CD14-positive monocyte (primary cell): ENCODE data around the gene SRGAP1. TPM values are rescaled to one million over a fixed set of nuclear protein-coding genes. Genes with fewer than 3 reads are reported as not detected.

Experiments used
- DNase-seq, 3 donors: peaks; one replicate each; pipeline ENCODE4 v3.0.0-alpha.2; 2011 to 2022
- H2AFZ ChIP-seq: 2 replicates; pipeline ENCODE4 v1.6.0; 2012; ENCODE audit warnings: mild to moderate bottlenecking, low read depth, low read length, inconsistent platforms; ENCODE audit not compliant: insufficient read depth, poor library complexity, severe bottlenecking
- H3K27ac ChIP-seq, 2 donors: 1 replicate in 1 of 2; 2 replicates in 1 of 2; pipeline ENCODE4 v1.5.1; 2012 to 2013; ENCODE audit warnings: low read length in 2 of 2, control low read depth in 1 of 2, inconsistent platforms in 1 of 2, low read depth in 1 of 2, mild to moderate bottlenecking in 1 of 2
- H3K27me3 ChIP-seq, 2 donors: one replicate each; pipeline versions ENCODE4 v1.6.0 to v1.6.1; 2011 to 2013; ENCODE audit warnings: low read length in 2 of 2; ENCODE audit not compliant: control insufficient read depth in 2 of 2, insufficient read depth in 2 of 2
- H3K36me3 ChIP-seq, 2 donors: replicated peaks in 1 of 2; 1 replicate in 1 of 2; 2 replicates in 1 of 2; pipeline versions ENCODE4 v1.5.1 to v1.6.1; 2012 to 2013; ENCODE audit warnings: low read length in 2 of 2, control low read depth in 1 of 2, inconsistent platforms in 1 of 2, mild to moderate bottlenecking in 1 of 2; ENCODE audit not compliant: insufficient read depth in 2 of 2, control insufficient read depth in 1 of 2
- H3K4me1 ChIP-seq, 2 donors: 1 replicate in 1 of 2; 2 replicates in 1 of 2; pipeline versions ENCODE4 v1.5.1 to v1.6.1; 2012 to 2013; ENCODE audit warnings: low read length in 2 of 2, control low read depth in 1 of 2, inconsistent platforms in 1 of 2, mild to moderate bottlenecking in 1 of 2, moderate library complexity in 1 of 2; ENCODE audit not compliant: insufficient read depth in 2 of 2, control insufficient read depth in 1 of 2
- H3K4me2 ChIP-seq: replicated peaks from 2 replicates; pipeline ENCODE3; 2012; ENCODE audit warnings: low read length, moderate library complexity, mild to moderate bottlenecking; ENCODE audit not compliant: poor library complexity, severe bottlenecking; ENCODE audit errors: extremely low read depth
- H3K4me3 ChIP-seq, 3 experiments: fragments of 200-600 bp in 1 of 3; sonication (generic) in 1 of 3; replicated peaks in 1 of 3; 1 replicate in 2 of 3; 2 replicates in 1 of 3; pipeline ENCODE4 v1.5.1; 2011 to 2013; ENCODE audit warnings: low read length in 3 of 3, mild to moderate bottlenecking in 3 of 3, control low read depth in 2 of 3, low read depth in 2 of 3, inconsistent platforms in 1 of 3, moderate library complexity in 1 of 3
- H3K79me2 ChIP-seq: 2 replicates; pipeline ENCODE4 v1.6.0; 2012; ENCODE audit warnings: mild to moderate bottlenecking, control low read depth, inconsistent platforms, low read length, moderate library complexity; ENCODE audit not compliant: insufficient read depth
- H3K9ac ChIP-seq: 2 replicates; pipeline ENCODE4 v1.6.0; 2017; ENCODE audit warnings: low read length, mild to moderate bottlenecking; ENCODE audit not compliant: insufficient read depth, poor library complexity, severe bottlenecking
- H3K9me3 ChIP-seq, 2 donors: replicated peaks in 1 of 2; 1 replicate in 1 of 2; 2 replicates in 1 of 2; pipeline versions ENCODE4 v1.5.1 to v1.6.1; 2012 to 2013; ENCODE audit warnings: low read length in 2 of 2, control low read depth in 1 of 2; ENCODE audit not compliant: control insufficient read depth in 1 of 2, insufficient read depth in 1 of 2
- H4K20me1 ChIP-seq: 2 replicates; pipeline ENCODE4 v1.6.0; 2012; ENCODE audit warnings: mild to moderate bottlenecking, low read length, control low read depth, moderate library complexity; ENCODE audit not compliant: insufficient read depth
- H3K27ac Mint-ChIP-seq, 7 donors: one replicate each; pipeline ENCODE4 v1.8.0; 2020; ENCODE audit warnings: mild to moderate bottlenecking in 7 of 7, mixed read lengths in 7 of 7, moderate library complexity in 6 of 7, inconsistent platforms in 2 of 7
- H3K27me3 Mint-ChIP-seq, 3 donors: one replicate each; pipeline ENCODE4 v1.8.0; 2021 to 2022; ENCODE audit warnings: low read depth in 3 of 3, mild to moderate bottlenecking in 3 of 3, mixed read lengths in 3 of 3, moderate library complexity in 3 of 3, inconsistent platforms in 1 of 3
- H3K36me3 Mint-ChIP-seq, 2 donors: one replicate each; pipeline ENCODE4 v1.8.0; 2020; ENCODE audit warnings: mixed read lengths in 2 of 2, inconsistent platforms in 1 of 2, mild to moderate bottlenecking in 1 of 2
- H3K4me1 Mint-ChIP-seq: one replicate; pipeline ENCODE4 v1.8.0; 2020; ENCODE audit warnings: mild to moderate bottlenecking, mixed read lengths
- H3K4me3 Mint-ChIP-seq, 2 donors: one replicate each; pipeline ENCODE4 v1.8.0; 2020; ENCODE audit warnings: mild to moderate bottlenecking in 2 of 2, mixed read lengths in 2 of 2, moderate library complexity in 1 of 2
- H3K9me3 Mint-ChIP-seq, 7 donors: one replicate each; pipeline ENCODE4 v1.8.0; 2020 to 2022; ENCODE audit warnings: mixed read lengths in 7 of 7, mild to moderate bottlenecking in 6 of 7, moderate library complexity in 6 of 7, inconsistent platforms in 2 of 7
- CTCF ChIP-seq: fragments of 200-600 bp; IDR thresholded peaks from one replicate; pipeline ENCODE4 v1.8.0; 2022; ENCODE audit warnings: antibody characterized with exemption, mild to moderate bottlenecking
- WGBS: methylation state at CpG from one replicate; pipeline ENCODE4 v1.1.5; 2013; ENCODE audit warnings: missing lambda C conversion rate; ENCODE audit not compliant: insufficient coverage; 5-methylcytosine and 5-hydroxymethylcytosine counted together
- intact Hi-C, 2 donors: fragments of 100-400 bp; cut with micrococcal nuclease; formaldehyde crosslinking; loops; one replicate each; pipeline versions ENCODE4 v1.15.0 to v1.15.1; 2023
- polyA plus RNA-seq, 3 donors: library from polyadenylated mRNA; depleted of rRNA in 1 of 3; unstranded in 2 of 3; stranded (reverse) in 1 of 3; fragments of 300-500 nt in 2 of 3; fragments of >200 nt in 1 of 3; fragmentation: Illumina TruSeq in 2 of 3; gene quantifications; 1 replicate in 2 of 3; 2 replicates in 1 of 3; pipeline ENCODE4 v1.2.3, GENCODE V29; 2012 to 2021

SRGAP1 gene
- polyA plus RNA-seq, 3 donors: 0.05 to 0.52 (median 0.07) TPM

DNA sequence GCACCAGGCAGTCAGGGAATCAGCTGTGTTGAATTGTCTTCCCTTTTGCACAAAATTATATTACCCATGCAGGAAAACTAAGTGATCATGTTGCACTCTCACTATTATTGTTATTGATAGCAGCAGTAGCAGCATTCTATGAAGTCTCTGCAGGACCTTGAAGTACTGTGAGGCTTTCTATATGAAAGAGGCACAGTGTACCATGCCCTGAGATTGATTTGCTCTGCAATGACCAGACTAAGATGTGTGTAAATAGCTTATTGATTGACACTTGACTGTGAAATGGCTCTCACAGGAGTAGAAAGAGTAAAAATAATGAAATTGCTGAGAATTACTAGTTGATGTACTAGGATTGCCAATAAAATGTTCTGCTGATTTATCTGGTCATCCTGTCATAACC is 277.7 kb downstream of the SRGAP1 start:
- Mint-ChIP-seq H3K4me3 (no peak overlapping the region), H3K4me1 (no peaks in the 10 kb centered on the region), H3K27me3 (peaks cover 0 to 3% (median 3%) of the 10 kb centered on the region in 3 donors), H3K9me3 (no peaks in the 10 kb centered on the region), H3K27ac (no peak overlapping the region), H3K36me3 (no peaks in the 10 kb centered on the region)
- Histone ChIP-seq H3K4me1 (no peaks in the 10 kb centered on the region), H4K20me1 (no peaks in the 10 kb centered on the region), H2AFZ (no peak overlapping the region), H3K27ac (no peak overlapping the region), H3K79me2 (no peaks in the 10 kb centered on the region), H3K4me3 (no peak overlapping the region), H3K27me3 (no peaks in the 10 kb centered on the region), H3K4me2 (no peak overlapping the region), H3K9me3 (no peaks in the 10 kb centered on the region), H3K36me3 (no peaks in the 10 kb centered on the region), H3K9ac (no peak overlapping the region)
- intact Hi-C loops: no loop called here
- no peak for TF ChIP-seq CTCF
- no peak for DNase-seq

DNA sequence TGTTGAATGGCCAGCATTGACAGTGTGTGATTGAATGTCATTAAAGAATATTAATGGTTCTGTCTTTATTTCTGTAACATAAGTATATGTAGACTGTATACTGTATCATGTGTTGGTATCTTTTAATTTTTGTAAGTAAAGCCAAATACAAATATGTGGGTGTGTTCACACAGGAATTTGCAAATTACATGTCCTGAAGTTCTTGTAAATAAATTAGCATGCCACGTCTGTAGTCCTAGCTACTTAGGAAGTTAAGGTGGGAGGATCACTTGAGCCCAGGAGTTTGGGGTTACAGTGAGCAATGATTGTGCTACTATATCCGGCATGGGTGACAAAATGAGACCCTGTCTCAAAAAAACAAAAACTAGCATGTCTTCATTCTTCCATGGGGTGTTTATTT is 278.5 kb downstream of the SRGAP1 start:
- Mint-ChIP-seq H3K4me3 (no peak overlapping the region), H3K9me3 (no peaks in the 10 kb centered on the region), H3K27ac (no peak overlapping the region), H3K27me3 (peaks cover 2 to 3% (median 3%) of the 10 kb centered on the region in 3 donors), H3K4me1 (no peaks in the 10 kb centered on the region), H3K36me3 (peaks cover 0 to 4% of the 10 kb centered on the region in 2 donors)
- Histone ChIP-seq H3K4me2 (no peak overlapping the region), H3K27me3 (no peaks in the 10 kb centered on the region), H3K4me3 (no peak overlapping the region), H3K4me1 (no peaks in the 10 kb centered on the region), H3K9ac (no peak overlapping the region), H3K79me2 (no peaks in the 10 kb centered on the region), H3K9me3 (no peaks in the 10 kb centered on the region), H2AFZ (no peak overlapping the region), H3K36me3 (no peaks in the 10 kb centered on the region), H3K27ac (no peak overlapping the region), H4K20me1 (no peaks in the 10 kb centered on the region)
- WGBS: no CpG with 5 or more reads among the region's 2 CpGs
- no peak for DNase-seq
- no peak for TF ChIP-seq CTCF
- intact Hi-C loops: no loop called here
